Stomach smooth muscle (tissue), 2 donors: Measurements from ENCODE around the gene PHIP.

Source experiments
- H3K27ac ChIP-seq: one replicate; pipeline ENCODE4 v1.7.0; 2013; ENCODE audit warnings: mild to moderate bottlenecking, low read length, inconsistent platforms
- H3K27me3 ChIP-seq, 2 donors: one replicate each; pipeline ENCODE4 v1.7.0; 2013; ENCODE audit warnings: low read length in 2 of 2; ENCODE audit not compliant: insufficient read depth in 2 of 2, control insufficient read depth in 1 of 2
- H3K36me3 ChIP-seq, 2 donors: one replicate each; pipeline ENCODE4 v1.7.0; 2013; ENCODE audit warnings: low read length in 2 of 2; ENCODE audit not compliant: control insufficient read depth in 2 of 2, insufficient read depth in 2 of 2
- H3K4me1 ChIP-seq: one replicate; pipeline ENCODE4 v1.7.0; 2013; ENCODE audit warnings: low read length; ENCODE audit not compliant: control insufficient read depth, insufficient read depth
- H3K4me3 ChIP-seq, 2 donors: one replicate each; pipeline ENCODE4 v1.7.0; 2013; ENCODE audit warnings: low read length in 2 of 2
- H3K9ac ChIP-seq, 2 donors: one replicate each; pipeline ENCODE4 v1.7.0; 2013; ENCODE audit warnings: low read length in 2 of 2, mild to moderate bottlenecking in 1 of 2
- H3K9me3 ChIP-seq, 2 donors: one replicate each; pipeline ENCODE4 v1.7.0; 2013; ENCODE audit warnings: low read length in 2 of 2; ENCODE audit not compliant: control insufficient read depth in 2 of 2
- donor health status: healthy.
- donor health status: Pancreatic carcinoma.

The PHIP gene

GRCh38 chr6:79071547-79071946 lies 6.5 kb downstream of the PHIP start:
- Histone ChIP-seq H3K9ac (no peak overlapping the region), H3K36me3 (no peaks in the 10 kb centered on the region), H3K4me1 (no peaks in the 10 kb centered on the region), H3K27ac (no peak overlapping the region), H3K27me3 (no peaks in the 10 kb centered on the region), H3K9me3 (no peaks in the 10 kb centered on the region), H3K4me3 (no peak overlapping the region)

- no peak overlapping the region for H3K27ac ChIP-seq
- H3K4me3 ChIP-seq: no peak overlapping the region
- no peaks in the 10 kb centered on the region for H3K4me1 ChIP-seq
- no peaks in the 10 kb centered on the region for H3K36me3 ChIP-seq
- no peaks in the 10 kb centered on the region for H3K27me3 ChIP-seq
- no peak overlapping the region for H3K9ac ChIP-seq
- no peaks in the 10 kb centered on the region for H3K9me3 ChIP-seq
These were observed 7.7 kb downstream of the PHIP start for GRCh38 chr6:79070206-79070825.

GRCh38 chr6:79066828-79067227 lies 11.2 kb downstream of the PHIP start:
- Histone ChIP-seq H3K9ac (no peak overlapping the region), H3K27ac (no peak overlapping the region), H3K27me3 (no peaks in the 10 kb centered on the region), H3K4me3 (no peak overlapping the region), H3K4me1 (peaks cover 6% of the 10 kb centered on the region), H3K9me3 (no peaks in the 10 kb centered on the region), H3K36me3 (no peaks in the 10 kb centered on the region)

- H3K4me1 ChIP-seq: peaks cover 6% of the 10 kb centered on the region
- H3K36me3 ChIP-seq: no peaks in the 10 kb centered on the region
These were observed 11.7 kb downstream of the PHIP start for GRCh38 chr6:79066330-79066729.

GRCh38 chr6:79065232-79065631 lies 12.8 kb downstream of the PHIP start:
- Histone ChIP-seq H3K27ac (no peak overlapping the region), H3K9ac (no peak overlapping the region), H3K36me3 (no peaks in the 10 kb centered on the region), H3K4me3 (no peak overlapping the region), H3K4me1 (peaks cover 6% of the 10 kb centered on the region), H3K27me3 (no peaks in the 10 kb centered on the region), H3K9me3 (no peaks in the 10 kb centered on the region)

More at GRCh38 chr6:79066330-79066729, 11.7 kb downstream of the PHIP start:
- H3K27ac ChIP-seq: no peak overlapping the region
- no peak overlapping the region for H3K9ac ChIP-seq
- no peaks in the 10 kb centered on the region for H3K27me3 ChIP-seq
- no peak overlapping the region for H3K4me3 ChIP-seq
- H3K9me3 ChIP-seq: no peaks in the 10 kb centered on the region

GRCh38 chr6:79064635-79065034 lies 13.4 kb downstream of the PHIP start:
- Histone ChIP-seq H3K9me3 (no peaks in the 10 kb centered on the region), H3K27me3 (no peaks in the 10 kb centered on the region), H3K27ac (no peak overlapping the region), H3K9ac (no peak overlapping the region), H3K4me3 (no peak overlapping the region), H3K36me3 (peaks cover 0 to 2% of the 10 kb centered on the region in 2 donors), H3K4me1 (peaks cover 6% of the 10 kb centered on the region)

GRCh38 chr6:79062708-79063107 lies 15.3 kb downstream of the PHIP start:
- H3K27me3 ChIP-seq: no peaks in the 10 kb centered on the region
- peaks cover 6% of the 10 kb centered on the region for H3K4me1 ChIP-seq
- H3K36me3 ChIP-seq: peaks cover 0 to 2% of the 10 kb centered on the region in 2 donors
- no peaks in the 10 kb centered on the region for H3K9me3 ChIP-seq
- H3K27ac ChIP-seq: no peak overlapping the region
- no peak overlapping the region for H3K9ac ChIP-seq
- no peak overlapping the region for H3K4me3 ChIP-seq

- no peak overlapping the region for H3K4me3 ChIP-seq
- no peaks in the 10 kb centered on the region for H3K27me3 ChIP-seq
- no peaks in the 10 kb centered on the region for H3K4me1 ChIP-seq
- no peak overlapping the region for H3K27ac ChIP-seq
- H3K36me3 ChIP-seq: peaks cover 0 to 16% of the 10 kb centered on the region in 2 donors
- H3K9me3 ChIP-seq: no peaks in the 10 kb centered on the region
- H3K9ac ChIP-seq: no peak overlapping the region
These were observed 20.3 kb downstream of the PHIP start for GRCh38 chr6:79057746-79058145.

- no peak overlapping the region for H3K9ac ChIP-seq
- H3K27ac ChIP-seq: no peak overlapping the region
- H3K36me3 ChIP-seq: peaks cover under 1 to 21% of the 10 kb centered on the region in 2 donors
- H3K4me3 ChIP-seq: no peak overlapping the region
- H3K4me1 ChIP-seq: no peaks in the 10 kb centered on the region
- H3K27me3 ChIP-seq: no peaks in the 10 kb centered on the region
- no peaks in the 10 kb centered on the region for H3K9me3 ChIP-seq
These were observed 21.8 kb downstream of the PHIP start for GRCh38 chr6:79056226-79056625.

- H3K27ac ChIP-seq: no peak overlapping the region
- no peak overlapping the region for H3K4me3 ChIP-seq
- H3K27me3 ChIP-seq: no peaks in the 10 kb centered on the region
- no peaks in the 10 kb centered on the region for H3K9me3 ChIP-seq
- H3K36me3 ChIP-seq: peaks cover 4 to 5% of the 10 kb centered on the region in 2 donors
- H3K4me1 ChIP-seq: no peaks in the 10 kb centered on the region
- no peak overlapping the region for H3K9ac ChIP-seq
These were observed 29.4 kb downstream of the PHIP start for GRCh38 chr6:79048611-79049010.

GRCh38 chr6:79047072-79047471 lies 31.0 kb downstream of the PHIP start:
- Histone ChIP-seq H3K27me3 (no peaks in the 10 kb centered on the region), H3K4me3 (no peak overlapping the region), H3K36me3 (peaks cover 1 to 5% of the 10 kb centered on the region in 2 donors), H3K27ac (no peak overlapping the region), H3K9me3 (no peaks in the 10 kb centered on the region), H3K4me1 (no peaks in the 10 kb centered on the region), H3K9ac (no peak overlapping the region)
